Measurements from ENCODE around the gene CAMSAP1. TPM values are rescaled to one million over a fixed set of nuclear protein-coding genes. Genes with fewer than 3 reads are reported as not detected.

The CAMSAP1 gene
- total and polyA plus RNA-seq, 10 of the 15 experiments (the other 5 are each of a cell fraction or from before 2014, with no cell fraction given), result 1.4 to 24.7 (median 8.0) TPM

- TF ChIP-seq E2F8 (IDR thresholded peaks at IDR 0.05; ENCODE audit: low read depth, partially characterized antibody), result no peak
- no peak for TF ChIP-seq TCF7 (IDR thresholded peaks at IDR 0.05; ENCODE audit: borderline replicate concordance)
- TF ChIP-seq SPI1 (IDR thresholded peaks at IDR 0.05; ENCODE audit: borderline replicate concordance, insufficient read depth, low read depth, low read length), result no peak
- TF ChIP-seq BRCA1 (IDR thresholded peaks at IDR 0.05; ENCODE audit: low read depth, low read length), result no peak
- TF ChIP-seq BHLHE40 (IDR thresholded peaks at IDR 0.05; ENCODE audit: borderline replicate concordance in 1 of 2, low read depth in 2 of 2, low read length in 1 of 2), result no peak
- no peak for TF ChIP-seq SREBF1 (IDR thresholded peaks at IDR 0.05; ENCODE audit: low read length)
- TF ChIP-seq ZZZ3 (IDR thresholded peaks at IDR 0.05; ENCODE audit: control insufficient read depth, insufficient read length, low read depth), result no peak
- no peak for TF ChIP-seq SIX5 (IDR thresholded peaks at IDR 0.05; ENCODE audit: low read depth, low read length, severe bottlenecking)
- TF ChIP-seq YY1 (IDR thresholded peaks at IDR 0.05; ENCODE audit: low read depth, low read length), result no peak
- TF ChIP-seq ZBTB4 (CRISPR knock-in tag; IDR thresholded peaks at IDR 0.05), result no peak
- no peak for TF ChIP-seq ETV6 (conservative IDR thresholded peaks at IDR 0.05 in 1 of 2, IDR thresholded peaks at IDR 0.05 in 1 of 2; ENCODE audit: borderline replicate concordance in 1 of 2, low read depth in 1 of 2)
Observed at GRCh38 chr9:135821733-135822373, 85.5 kb downstream of the CAMSAP1 start (continued).
